Erythroblast (primary cell): Measurements from ENCODE around the gene ANGPTL4.

Experiments used
- GATA1 ChIP-seq: IDR thresholded peaks from 2 replicates; pipeline ENCODE4 v1.6.1; 2011; ENCODE audit warnings: low read depth, mild to moderate bottlenecking, control low read depth, low read length, moderate library complexity
- POLR2A ChIP-seq: IDR thresholded peaks from 2 replicates; pipeline ENCODE4 v1.6.1; 2011; ENCODE audit warnings: mild to moderate bottlenecking, low read length

DNA sequence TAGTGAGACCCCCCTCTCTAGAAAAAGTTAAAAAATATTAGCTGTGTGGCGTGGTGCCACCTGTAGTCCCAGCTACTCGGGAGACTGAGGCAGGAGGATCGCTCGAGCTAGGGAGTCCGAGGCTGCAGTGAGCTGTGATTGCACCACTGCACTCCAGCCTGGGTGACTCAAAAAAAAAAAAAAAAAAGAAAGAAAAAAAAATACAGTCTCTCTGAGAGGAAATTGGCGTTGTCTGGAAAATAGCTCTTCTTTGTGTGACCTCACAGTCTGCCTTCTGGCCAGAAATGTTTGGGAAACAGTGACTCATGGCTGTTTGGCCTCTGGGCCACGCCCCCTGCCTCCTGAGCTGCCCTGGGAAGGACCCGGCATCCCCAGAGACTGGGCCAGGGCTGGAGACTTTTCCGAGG, 59.9 kb downstream of the ANGPTL4 start:
- no peak for TF ChIP-seq POLR2A
- TF ChIP-seq GATA1: no peak
